Measurements from ENCODE around the gene ITGA11.
A peak's percentile ranks its signal among the peaks of the same experiment; 100 is the strongest.

ITGA11 gene

DNA sequence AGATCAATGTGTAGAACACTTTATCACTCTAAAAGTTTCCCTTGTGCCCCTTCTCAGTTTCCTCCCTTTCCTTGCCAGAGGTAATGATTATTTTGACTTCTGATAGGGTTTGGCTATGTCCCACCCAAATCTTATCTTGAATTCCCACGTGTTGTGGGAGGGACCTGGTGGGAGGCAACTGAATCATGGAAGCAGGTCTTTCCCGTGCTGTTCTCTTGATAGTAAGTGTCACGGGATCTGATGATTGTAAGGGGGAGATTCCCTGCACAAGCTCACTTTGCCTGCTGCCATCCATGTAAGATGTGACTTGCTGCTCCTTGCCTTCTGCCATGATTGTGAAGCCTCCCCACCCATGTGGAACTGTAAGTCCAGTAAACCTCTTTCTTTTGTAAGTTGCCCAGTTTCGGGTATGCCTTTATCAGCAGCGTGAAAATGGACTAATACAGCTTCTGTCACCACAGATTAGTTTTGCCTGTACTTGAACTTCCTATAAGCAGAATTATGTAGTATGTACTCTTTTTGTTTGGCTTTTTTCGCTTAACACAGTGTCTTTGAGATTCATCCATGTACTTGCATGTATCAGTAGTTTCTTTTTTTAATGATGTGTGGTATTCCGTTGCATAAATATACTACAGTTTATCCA, 147.2 kb downstream of the ITGA11 start:
- DNase-seq = no peak

DNA sequence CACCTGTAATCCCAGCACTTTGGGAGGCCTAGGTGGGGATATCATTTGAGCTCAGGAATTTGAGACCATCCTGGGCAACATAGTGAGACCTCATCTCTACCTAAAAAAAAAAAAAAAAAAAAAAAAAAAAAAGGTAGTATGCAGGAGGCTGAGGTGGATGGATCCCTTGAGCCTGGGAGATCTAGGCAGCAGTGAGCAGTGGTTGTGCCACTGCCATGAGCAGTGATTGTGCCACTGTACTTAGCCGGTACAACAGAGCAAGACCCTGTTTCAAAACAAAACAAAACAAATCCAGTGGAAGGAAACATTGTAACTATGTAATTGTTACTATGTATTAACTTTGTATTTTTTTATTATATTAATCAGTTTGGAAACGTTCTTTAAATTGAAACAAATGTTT, 148.6 kb downstream of the ITGA11 start:
- no peak for DNase-seq

DNA sequence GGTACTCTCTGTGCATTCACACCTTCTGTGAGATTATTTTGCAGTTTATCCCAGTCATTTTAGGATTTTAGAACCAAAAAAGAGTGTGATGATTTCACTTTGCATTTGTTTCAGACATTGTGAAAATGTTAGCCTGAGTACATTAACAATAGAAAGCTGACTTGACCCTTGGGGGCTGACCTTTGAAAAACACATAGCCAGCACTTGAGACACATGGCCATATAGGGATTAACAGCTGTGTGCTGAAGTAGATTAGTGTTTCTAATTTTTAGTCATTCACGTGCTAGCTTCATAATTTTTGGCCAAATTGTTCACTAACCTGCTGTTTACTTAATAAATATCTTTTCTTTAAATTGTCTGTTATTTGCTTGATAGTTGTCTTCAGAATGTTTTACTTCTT, 151.0 kb downstream of the ITGA11 start:
- no peak for DNase-seq

DNA sequence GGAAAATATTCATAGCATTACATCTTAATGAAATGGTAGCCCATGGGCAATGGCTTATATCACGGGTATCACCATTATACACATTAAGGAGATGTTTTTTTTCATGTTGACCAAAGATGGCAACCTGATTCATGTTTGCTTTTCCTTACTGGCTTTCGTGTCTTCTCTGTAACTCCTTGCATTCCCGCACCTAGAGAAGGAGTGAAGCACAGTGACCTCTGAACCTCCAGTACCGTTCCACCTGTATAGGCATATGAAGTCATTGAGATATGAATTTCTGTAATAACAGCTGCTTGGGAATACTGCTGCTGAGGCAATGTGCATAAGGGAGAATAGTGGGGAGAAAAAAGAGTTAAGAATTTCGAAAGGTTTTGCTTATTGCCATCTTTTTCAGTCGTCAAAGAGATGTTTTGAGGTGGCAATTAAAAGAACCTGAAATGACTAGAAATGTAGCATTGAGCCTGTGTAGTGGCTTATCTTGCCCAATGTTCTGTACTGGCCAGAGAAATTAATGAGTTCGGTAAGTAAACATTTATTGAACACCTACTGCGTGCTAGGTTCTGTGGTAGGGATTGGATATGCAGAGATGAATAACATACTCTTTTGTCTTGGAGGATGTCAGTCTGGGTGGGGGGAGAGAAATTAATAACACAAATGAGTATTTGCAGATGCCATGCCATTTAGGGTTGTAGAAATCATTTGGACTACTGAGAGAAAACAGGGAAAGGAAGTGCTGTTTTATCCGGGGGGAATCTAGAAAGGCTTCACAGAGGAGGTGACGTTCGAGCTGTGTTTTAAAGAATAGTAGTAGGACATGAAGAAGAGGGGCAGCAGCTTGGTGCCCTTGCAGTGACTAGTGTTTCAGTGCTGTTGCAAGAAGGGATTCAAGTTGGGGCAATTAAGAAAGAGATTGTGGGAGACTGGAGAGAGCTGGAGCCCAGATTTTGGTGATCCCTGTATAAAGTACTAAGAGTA, 151.9 kb downstream of the ITGA11 start:
- DNase-seq = no peak

DNA sequence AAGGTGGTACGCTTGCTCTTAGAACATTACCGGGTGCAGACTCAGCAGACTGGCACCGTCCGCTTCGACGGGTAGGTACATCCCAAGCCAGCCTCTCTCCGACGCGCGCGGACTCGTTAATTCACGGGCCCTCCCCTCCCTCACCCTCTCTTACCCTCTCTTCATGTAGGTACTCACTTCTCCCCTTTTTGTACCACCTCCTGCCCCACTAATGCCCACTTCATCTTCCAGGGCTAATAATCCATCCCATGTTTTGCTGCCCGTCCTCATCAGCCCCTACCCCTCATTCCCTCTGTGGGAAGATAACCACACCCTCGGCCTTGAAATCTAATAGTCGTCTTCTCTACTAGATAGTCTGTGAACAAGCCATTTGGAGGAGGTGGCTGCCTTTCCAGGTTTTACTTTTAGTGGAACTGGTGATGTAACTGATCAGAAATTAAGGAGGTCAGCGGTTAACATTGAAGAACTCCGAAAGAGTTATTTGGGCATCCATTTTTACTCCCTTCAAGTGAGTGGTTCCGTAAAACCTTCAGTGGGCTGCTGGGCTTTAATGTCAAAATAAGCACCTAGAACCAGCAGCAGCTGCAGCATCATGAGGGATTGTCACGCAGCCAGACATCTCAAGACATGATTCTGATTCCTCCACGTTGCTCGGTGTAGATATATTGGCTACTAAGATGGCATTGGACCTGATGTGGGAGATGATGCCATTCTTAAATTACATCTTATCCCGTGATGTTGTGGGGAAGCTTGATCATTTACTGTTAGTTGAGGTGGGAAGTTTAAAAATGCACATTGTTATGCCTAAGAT, 153.2 kb downstream of the ITGA11 start:
- peak; percentile 53 for DNase-seq

DNA sequence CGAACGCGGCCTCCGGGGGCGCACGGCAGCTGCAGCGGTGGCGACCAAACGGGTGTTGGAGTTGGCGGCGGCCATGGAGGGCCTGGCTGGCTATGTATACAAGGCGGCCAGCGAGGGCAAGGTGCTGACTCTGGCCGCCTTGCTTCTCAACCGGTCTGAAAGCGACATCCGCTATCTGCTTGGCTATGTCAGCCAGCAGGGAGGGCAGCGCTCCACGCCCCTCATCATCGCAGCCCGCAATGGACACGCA, 153.7 kb downstream of the ITGA11 start:
- DNase-seq = no peak

DNA sequence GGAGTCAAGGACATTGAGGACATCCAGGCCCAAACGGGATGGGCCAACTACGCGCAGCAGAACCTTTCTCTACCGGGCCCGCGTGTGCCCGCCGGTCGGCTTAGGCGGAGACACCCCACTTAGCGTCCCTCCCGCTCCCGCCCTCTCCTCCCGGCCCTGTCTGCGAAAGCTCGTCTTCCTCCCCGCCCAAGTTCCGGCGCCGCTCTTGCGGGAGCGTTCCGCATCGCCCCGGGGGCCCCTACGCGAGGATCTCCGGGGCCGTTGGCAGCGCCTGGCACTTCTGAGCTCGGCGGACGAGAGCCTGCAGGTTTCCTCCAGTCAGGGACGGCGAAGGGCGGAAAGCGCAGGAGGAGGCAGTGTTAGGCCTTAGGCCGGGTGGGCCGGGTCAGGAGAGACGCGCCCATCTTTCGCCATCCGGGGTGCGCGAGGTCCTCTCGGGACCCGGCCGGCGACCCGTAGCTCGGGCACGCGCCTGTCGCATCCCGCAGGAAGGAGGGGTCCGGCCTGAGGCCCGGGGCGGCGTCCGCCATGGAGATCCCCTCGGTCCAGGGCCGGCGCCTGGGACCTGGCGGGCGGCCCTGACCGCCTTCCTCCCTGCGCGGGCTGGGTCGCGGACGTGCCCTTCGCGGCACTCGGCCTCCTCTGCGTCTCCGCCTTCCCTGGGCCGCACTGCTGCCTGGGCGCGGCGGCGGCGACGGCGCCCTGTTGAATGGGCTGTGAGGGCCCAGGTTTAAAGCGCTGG, 154.2 kb downstream of the ITGA11 start, which contains the start of gene FEM1B:
Gene FEM1B, plus strand, starts transcription at position 143 of the 742 bp plus-strand sequence. CDS start 673 bp downstream, outside the sequence.
- peak; percentile 94 for DNase-seq

DNA sequence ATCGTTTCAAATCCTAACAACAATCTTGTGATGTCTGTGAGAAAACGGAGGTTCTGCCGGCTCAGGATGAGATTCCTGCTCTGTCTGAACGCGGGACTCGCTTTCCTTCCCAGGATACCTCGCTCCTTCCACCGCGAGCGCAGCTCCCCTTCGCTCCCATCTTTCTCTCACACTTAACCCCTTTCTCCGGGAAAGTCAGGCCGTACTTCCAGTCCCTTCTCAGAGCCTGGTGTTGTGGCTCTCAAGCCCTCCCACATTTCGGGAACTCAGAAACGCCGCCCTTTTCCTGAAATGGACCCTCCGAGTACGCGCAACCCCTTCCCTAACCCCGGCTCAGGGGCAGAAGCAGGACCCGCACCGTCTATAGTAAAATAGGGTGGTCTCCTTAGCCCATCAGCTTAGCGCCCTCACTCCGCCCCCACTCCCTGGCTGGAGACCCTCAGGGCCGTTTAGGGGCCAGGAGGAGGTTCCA, 154.8 kb downstream of the ITGA11 start:
- DNase-seq = peak; percentile 68

DNA sequence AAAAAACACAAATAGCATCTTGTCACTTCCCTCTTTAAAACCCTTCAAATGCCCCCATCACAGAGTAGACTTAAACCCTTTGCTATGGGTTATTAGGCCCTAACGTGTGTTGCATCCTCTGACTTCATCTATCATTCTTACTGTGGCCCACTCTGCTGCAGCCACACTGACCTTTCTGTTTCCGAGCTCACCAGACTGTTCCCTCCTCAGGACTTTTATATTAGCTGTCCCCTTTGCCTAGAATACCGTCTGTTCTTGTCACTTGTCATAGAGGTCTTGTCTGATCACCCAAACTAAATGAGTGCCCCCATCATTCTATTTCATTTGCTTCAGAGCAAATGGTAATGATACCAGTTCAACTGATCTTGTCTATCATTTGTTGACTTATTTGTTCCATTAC, 155.3 kb downstream of the ITGA11 start:
- no peak for DNase-seq

DNA sequence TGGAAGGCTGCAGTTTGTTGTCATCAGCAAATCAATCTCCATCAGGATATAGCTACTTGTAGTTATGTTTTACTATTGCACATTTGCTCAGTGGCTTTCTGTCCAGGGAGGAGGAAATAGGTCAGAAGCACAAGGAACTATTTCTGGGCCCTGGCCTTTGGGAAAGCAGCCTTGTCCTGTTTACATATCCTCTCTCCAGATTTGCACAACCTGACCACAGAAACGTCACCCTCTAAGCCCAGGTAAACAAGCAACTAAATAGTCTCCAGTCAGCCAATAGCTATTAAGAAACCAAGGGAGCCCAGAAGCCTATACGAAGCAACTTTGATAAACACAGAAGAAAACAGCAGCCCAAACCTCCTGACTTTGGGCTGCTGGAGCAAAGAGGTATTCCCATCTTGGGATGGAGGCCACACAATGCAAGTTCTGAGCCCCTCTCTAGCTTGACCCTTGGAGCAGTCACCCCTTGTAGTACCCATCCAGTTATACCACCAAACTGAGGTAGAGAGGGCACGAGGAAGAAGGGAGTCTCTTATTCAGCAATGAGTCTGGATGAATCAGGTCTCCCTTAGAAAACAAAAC, 156.7 kb downstream of the ITGA11 start:
- DNase-seq = no peak

DNA sequence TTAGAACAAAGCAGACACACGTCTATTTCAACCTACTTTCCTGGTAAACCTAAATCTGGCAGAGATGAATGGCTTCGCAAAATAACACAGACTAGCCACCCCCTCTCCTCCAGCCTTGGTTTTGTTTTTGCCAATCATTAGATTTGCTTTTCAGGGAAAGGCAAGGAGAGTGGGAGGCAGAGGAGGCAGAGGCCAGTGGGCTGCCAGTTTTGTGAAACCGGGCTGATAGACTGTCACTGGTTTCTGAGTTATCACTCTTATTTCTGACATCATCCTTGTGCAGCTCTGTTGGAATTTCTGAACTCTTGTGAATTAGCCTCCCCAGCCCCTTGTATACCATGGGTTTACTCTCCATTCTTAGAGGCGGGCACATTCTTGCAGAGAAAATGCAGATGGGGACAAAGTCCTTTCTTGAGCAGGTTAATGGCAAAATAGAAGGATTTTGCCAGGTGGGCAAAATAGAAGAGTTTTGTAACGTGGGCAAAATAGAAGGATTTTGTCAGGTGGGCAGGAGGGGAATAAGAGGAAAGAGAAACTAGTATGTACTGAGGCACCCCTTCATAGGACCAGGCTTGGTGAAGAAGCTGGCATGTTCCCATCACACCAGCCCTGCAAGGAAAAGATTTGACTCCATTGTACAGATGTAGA, 157.6 kb downstream of the ITGA11 start:
- no peak for DNase-seq

DNA sequence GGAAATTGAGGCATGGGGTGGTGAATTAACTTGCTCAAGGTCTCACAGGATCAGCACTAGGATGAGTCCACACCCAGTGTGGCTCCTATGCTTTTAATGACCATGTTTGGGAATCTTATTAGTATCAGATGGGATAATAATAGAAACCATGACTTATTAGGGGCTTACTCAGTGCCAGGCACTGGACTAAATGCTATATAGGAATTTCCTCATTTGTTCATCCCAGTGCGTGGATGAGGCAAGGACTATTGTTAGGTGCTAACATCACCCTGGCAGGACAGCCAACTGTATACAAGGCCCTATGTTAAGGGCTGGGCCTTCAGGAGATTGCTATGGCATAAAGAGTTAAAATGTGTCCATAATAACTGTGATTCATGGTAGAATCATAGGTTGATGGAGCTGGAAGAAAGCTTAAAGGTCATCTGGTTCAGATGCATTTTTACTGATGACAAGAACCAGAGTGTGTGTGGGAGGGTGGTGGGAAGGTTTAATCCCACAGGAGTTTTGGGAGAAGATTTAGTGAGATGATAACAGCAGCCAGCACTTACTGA, 159.2 kb downstream of the ITGA11 start:
- peak; percentile 96 for DNase-seq

DNA sequence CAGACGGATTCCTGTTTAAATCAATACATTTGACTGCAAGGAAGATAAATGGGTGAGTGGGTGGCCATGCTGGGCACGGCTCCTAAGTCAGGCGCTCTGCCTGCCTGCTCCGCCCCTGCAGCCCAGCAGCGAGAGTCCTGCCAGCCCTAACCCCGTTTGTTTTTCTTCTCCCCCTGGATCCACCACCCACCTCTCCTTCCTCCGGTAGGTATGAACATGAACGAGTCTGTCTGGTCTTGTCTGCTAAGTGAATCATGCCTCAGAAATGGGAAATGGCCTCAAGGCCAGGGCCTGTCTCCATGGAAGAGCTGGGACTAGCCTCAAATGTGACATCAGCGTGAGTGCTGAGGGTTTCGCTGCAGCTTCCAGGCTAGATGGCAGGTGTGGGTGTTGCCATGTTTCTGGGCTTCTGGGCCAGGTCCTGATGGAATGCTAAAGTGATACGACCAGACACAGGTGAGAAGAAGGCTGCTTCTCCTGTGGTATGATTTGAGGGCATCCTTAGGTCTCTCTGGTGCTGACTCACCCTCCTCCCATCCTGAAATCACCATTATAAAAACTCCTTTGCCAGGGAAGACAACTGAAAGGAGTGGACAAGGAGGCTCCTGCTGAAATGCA, 160.0 kb downstream of the ITGA11 start:
- peak; percentile 90 for DNase-seq

DNA sequence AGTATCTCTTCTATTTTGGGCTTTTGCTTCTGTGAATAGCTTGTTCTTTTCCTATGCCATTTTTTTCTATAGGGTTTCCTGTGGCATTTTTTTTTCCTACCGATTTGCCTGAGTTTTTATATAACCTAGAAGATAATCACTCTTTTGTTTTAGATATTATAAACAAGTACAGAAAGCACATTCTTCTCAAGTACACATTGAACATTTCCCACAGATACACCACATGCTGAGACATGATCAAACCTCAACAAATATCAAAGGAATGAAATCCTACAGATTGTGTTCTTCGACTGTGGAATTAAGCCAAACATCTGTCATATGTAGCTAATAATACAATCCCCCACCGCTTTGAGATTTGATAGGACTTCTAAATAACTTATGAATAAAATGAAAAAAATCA, 163.6 kb downstream of the ITGA11 start:
- DNase-seq = no peak

DNA sequence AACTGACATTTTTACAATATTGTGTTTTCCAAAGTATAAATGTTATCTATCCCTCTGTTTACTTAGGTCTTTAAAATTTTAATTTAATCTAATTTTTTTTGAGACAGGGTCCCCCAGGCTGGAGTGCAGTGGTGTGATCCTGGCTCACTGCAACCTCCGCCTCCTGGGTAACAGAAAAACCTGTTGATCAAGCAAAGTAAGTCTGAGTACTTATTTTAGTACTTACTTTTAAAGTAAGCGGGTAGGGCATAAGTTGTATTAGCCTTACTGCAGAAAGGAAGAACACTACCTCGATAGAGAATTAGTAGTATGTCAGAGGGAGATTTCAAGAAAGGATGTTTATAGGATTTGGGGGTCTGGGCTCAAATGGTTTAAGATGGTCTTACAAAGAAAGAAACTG, 166.3 kb downstream of the ITGA11 start:
- no peak for DNase-seq

DNA sequence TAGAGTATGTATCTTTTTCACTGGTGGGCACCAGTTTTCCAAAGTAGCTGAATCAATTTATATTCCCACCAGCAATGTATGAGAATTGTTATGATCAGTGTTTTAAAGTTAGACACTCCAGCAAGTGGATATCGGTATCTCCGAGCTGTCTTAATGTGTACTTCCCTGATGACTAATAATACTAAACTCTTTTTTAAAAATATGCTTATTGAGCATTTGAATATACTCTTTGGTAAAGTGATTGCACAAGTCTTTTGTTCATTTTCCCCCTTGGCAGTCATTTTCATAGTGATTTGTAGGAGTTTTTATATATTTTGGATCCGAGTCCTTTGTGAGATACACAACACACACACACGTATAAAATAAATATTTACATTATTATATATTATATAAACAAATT, 166.9 kb downstream of the ITGA11 start:
- DNase-seq = no peak

DNA sequence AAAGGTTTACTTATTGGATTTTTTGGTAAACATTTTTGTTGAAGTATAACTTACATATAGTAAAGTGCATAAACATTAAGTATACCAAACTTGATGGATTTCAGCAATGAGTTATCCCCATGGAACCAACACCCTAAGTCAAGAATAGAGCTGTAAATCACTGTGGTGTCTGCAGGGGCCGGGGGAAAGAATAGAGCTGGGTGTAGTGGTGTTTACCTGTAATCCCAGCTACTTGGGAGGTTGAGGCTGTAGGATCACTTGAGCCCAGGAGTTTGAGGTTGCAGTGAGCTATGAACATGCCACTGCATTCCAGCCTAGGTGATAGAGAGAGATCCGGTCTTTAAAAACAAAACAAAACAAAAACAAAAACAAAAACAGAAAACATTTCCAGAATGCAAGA, 167.7 kb downstream of the ITGA11 start:
- DNase-seq = no peak

DNA sequence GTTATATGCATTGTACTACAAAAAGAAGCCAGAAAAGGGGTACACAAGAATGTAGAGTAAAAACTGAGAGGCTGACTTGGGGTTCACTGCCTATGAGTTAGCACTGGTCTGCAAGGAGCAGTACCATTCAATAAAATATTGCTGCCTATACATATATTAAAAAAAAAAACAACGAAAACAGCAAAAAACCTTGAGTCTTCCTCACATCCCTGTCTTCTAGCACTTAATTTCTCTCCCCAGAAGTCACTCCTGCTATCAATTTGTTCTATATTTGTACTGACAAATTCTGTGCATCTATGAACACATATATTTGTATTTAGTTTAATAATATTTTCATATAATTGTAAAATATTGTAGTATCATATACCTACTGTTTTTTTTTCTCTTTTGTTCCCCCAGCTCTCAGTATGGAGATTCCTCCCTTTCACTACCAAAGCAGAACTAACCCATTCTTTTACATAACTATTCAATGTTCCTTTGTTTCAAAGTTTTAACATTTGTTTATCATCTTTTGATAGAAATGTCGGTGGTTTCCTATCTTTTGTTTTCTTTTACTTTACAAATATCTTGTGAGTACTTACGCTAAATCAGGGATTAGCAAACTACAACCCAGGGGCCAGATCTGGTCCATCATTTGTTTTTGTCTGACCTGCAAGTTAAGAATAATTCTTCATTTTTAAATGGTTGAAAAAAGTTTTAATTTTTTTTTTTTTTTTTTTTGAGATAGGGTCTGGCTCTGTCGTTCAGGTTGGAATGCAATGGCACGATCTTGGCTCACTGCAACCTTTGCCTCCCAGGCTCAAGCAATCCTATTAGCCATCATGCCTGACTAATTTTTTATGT, 169.2 kb downstream of the ITGA11 start:
- no peak for DNase-seq

DNA sequence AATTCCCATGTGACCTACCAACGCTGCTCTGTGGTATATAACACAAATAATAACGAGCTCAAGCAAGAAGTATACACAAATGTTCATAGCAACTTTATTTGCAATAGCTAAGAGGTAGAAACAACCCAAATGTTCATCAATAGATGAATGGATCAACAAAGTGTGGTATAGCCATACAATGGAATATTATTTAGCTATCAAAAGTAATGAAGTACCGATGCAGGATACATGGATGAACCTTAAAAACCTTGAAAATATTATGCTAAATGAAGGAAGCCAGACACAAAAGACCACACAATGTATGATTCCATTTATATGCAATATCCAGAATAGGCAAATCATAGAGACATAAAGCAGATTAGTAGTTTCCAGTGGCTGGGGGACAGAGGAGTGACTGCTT, 170.0 kb downstream of the ITGA11 start:
- DNase-seq = no peak

DNA sequence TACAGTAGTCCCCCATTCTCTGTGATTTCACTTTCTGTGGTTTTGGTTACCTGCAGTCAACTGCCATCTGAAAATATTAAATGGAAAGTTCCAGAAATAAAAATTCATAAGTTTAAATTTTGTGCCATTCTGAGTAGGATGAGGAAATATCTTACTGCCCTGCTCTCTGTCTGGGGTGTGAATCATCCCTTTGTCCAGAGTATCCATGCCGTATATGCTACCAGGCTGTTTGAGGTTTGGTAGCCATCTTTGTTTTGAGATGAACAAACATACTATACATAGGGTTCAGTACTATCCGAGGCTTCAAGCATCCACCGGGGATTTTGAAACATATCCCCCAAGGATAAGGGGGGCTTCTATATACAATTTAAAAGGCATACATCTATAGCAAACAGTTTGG, 170.7 kb downstream of the ITGA11 start:
- no peak for DNase-seq

All from fibroblast of skin of right biceps (primary cell).